K562 (cell line): ENCODE measurements around the gene CD46. TPM values are rescaled to one million over a fixed set of nuclear protein-coding genes. Genes with fewer than 3 reads are reported as not detected.

Source experiments
- ATF1 ChIP-seq, 2 experiments: fragments of 450-650 bp in 1 of 2; IDR thresholded peaks; 2 replicates each; pipeline ENCODE4 v1.6.1; 2016; ENCODE audit warnings: missing compliant biosample characterization in 1 of 2, missing genetic modification characterization in 1 of 2
- CREB3 ChIP-seq: fragments of 450-650 bp; conservative IDR thresholded peaks from 2 replicates; pipeline ENCODE4 v1.6.1; 2016; ENCODE audit warnings: missing genetic modification characterization, low read depth, mild to moderate bottlenecking, missing compliant biosample characterization, moderate library complexity
- CREB5 ChIP-seq: fragments of 250-450 bp; sonication (Bioruptor Pico); IDR thresholded peaks from 2 replicates; pipeline ENCODE4 v1.5.0; 2020; ENCODE audit warnings: mild to moderate bottlenecking
- DPF2 ChIP-seq: fragments of 450-650 bp; IDR thresholded peaks from 2 replicates; pipeline ENCODE4 v1.6.1; 2016
- EP400 ChIP-seq: fragments of 450-650 bp; IDR thresholded peaks from 2 replicates; pipeline ENCODE4 v1.6.1; 2017; ENCODE audit warnings: antibody characterized with exemption, mild to moderate bottlenecking, moderate library complexity
- GABPA ChIP-seq: fragments of 200-800 bp; sonication (Bioruptor generic); conservative IDR thresholded peaks from 2 replicates; pipeline ENCODE4 v1.6.1; 2016; ENCODE audit warnings: low read depth, missing genetic modification characterization, missing compliant biosample characterization
- GATAD2A ChIP-seq: fragments of 450-650 bp; IDR thresholded peaks from 2 replicates; pipeline ENCODE4 v1.6.1; 2017
- MAFG ChIP-seq: fragments of 450-650 bp; conservative IDR thresholded peaks from 2 replicates; pipeline ENCODE4 v1.6.1; 2016; ENCODE audit warnings: missing genetic modification characterization, missing compliant biosample characterization
- MAFK ChIP-seq: IDR thresholded peaks from 2 replicates; pipeline ENCODE4 v1.6.1; 2011; ENCODE audit warnings: low read length, improper control_type of control experiment
- MYC ChIP-seq, 2 experiments: fragments of 250-450 bp in 1 of 2; sonication (Bioruptor Pico) in 1 of 2; IDR thresholded peaks; 2 replicates each; pipeline versions ENCODE4 v1.5.1 to v1.6.1; 2012 to 2021; ENCODE audit warnings: low read depth in 2 of 2, borderline replicate concordance in 1 of 2, improper control_type of control experiment in 1 of 2, low read length in 1 of 2, mild to moderate bottlenecking in 1 of 2, moderate library complexity in 1 of 2
- NFE2 ChIP-seq: IDR thresholded peaks from 2 replicates; pipeline ENCODE4 v1.6.1; 2014; ENCODE audit warnings: antibody characterized with exemption, low read depth
- POLR2AphosphoS5 ChIP-seq: IDR thresholded peaks from 2 replicates; pipeline ENCODE4 v1.6.1; 2011; ENCODE audit warnings: mild to moderate bottlenecking, low read depth, low read length, moderate library complexity; ENCODE audit not compliant: control insufficient read depth, insufficient read depth
- RBM17 ChIP-seq: fragments of 200-400 bp; formaldehyde crosslinking; IDR thresholded peaks from 2 replicates; pipeline ENCODE4 v1.6.1; 2017; ENCODE audit warnings: low read depth, mild to moderate bottlenecking, low read length, borderline replicate concordance
- ZBTB17 ChIP-seq: fragments of 450-650 bp; formaldehyde crosslinking; IDR thresholded peaks from 2 replicates; pipeline ENCODE4 v1.4.0; 2020; ENCODE audit warnings: mild to moderate bottlenecking
- ZNF707 ChIP-seq: fragments of 250-450 bp; sonication (Bioruptor Pico); conservative IDR thresholded peaks from 2 replicates; pipeline ENCODE4 v1.8.0; 2022; ENCODE audit warnings: inconsistent platforms, mild to moderate bottlenecking, moderate library complexity
- polyA plus RNA-seq, 8 experiments: library from polyadenylated mRNA; depleted of rRNA in 4 of 8; stranded (reverse) in 5 of 8; unstranded in 3 of 8; fragments of >200 nt; fragmentation: Nextera tagmentation in 2 of 8; fragmentation: Illumina TruSeq in 1 of 8; extraction: Ambion mirVana in 2 of 8; extraction: Trizol in 1 of 8; gene quantifications; 2 replicates each; pipeline versions ENCODE4 v1.2.1 to v1.2.3, GENCODE V29; 2011 to 2014; ENCODE audit warnings: inconsistent platforms in 1 of 8, missing spikeins in 1 of 8
- total RNA-seq, 7 experiments: library from RNA; depleted of rRNA in 6 of 7; stranded (reverse); fragments of >200 nt in 6 of 7; fragmentation: Illumina TruSeq in 2 of 7; extraction: Trizol in 2 of 7; gene quantifications; 2 replicates each; pipeline versions ENCODE4 v1.2.1 to v1.2.3, GENCODE V29; 2011 to 2021; ENCODE audit warnings: low replicate concordance in 1 of 7
- TF ChIP-seq, protein P1 (sequence below), 2 experiments: fragments of 450-650 bp; conservative IDR thresholded peaks; 2 replicates each; pipeline ENCODE4 v1.6.1; 2017; ENCODE audit warnings: mild to moderate bottlenecking in 2 of 2, moderate library complexity in 2 of 2
- TF ChIP-seq, protein P2 (sequence below): fragments of 450-650 bp; IDR thresholded peaks from 2 replicates; pipeline ENCODE4 v1.6.1; 2016; ENCODE audit warnings: antibody characterized with exemption
- TF ChIP-seq, protein P3 (sequence below), 2 experiments: fragments of 450-650 bp in 1 of 2; sonication (generic) in 1 of 2; formaldehyde crosslinking in 1 of 2; IDR thresholded peaks in 1 of 2; conservative IDR thresholded peaks in 1 of 2; 2 replicates each; pipeline versions ENCODE4 v1.6.1 to v1.8.1; 2016 to 2023; ENCODE audit warnings: mild to moderate bottlenecking in 2 of 2, moderate library complexity in 2 of 2, inconsistent platforms in 1 of 2, missing genetic modification reagents in 1 of 2

CD46 gene
- total and polyA plus RNA-seq, 9 of the 15 experiments (the other 6 are each of a cell fraction or from before 2014, with no cell fraction given), result 87.9 to 374 (median 156) TPM

GRCh38 chr1:207805841-207806421 is 54.1 kb downstream of the CD46 start (continued):
- TF ChIP-seq, protein P1, sequence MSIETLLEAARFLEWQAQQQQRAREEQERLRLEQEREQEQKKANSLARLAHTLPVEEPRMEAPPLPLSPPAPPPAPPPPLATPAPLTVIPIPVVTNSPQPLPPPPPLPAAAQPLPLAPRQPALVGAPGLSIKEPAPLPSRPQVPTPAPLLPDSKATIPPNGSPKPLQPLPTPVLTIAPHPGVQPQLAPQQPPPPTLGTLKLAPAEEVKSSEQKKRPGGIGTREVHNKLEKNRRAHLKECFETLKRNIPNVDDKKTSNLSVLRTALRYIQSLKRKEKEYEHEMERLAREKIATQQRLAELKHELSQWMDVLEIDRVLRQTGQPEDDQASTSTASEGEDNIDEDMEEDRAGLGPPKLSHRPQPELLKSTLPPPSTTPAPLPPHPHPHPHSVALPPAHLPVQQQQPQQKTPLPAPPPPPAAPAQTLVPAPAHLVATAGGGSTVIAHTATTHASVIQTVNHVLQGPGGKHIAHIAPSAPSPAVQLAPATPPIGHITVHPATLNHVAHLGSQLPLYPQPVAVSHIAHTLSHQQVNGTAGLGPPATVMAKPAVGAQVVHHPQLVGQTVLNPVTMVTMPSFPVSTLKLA (conservative IDR thresholded peaks at IDR 0.05), result 0 out of 4 replicates have a peak, but pooled peaks of 1 of the 2 experiments have one; percentile 27
- TF ChIP-seq NFE2 (peak; percentile 94), ZBTB17 (CRISPR knock-in tag) (peak; percentile 72; the same call in 1 of the 2 replicates), MYC (IDR thresholded peaks at IDR 0.05; ENCODE audit: low read depth, low read length) (no peak), MYC (CRISPR knock-in tag; IDR thresholded peaks at IDR 0.05; ENCODE audit: borderline replicate concordance, low read depth) (0 out of 2 replicates have a peak, but pooled peaks have one; percentile 18), MAFK (peak; percentile 80), CREB3 (tag) (peak; percentile 73; the same call in 1 of the 2 replicates), GABPA (tag) (peak; percentile 77), RBM17 (no peak), DPF2 (peak; percentile 89), EP400 (peak; percentile 45; the same call in 1 of the 2 replicates), MAFG (peak; percentile 88), ZNF707 (CRISPR knock-in tag) (no peak), GATAD2A (peak; percentile 64; the same call in 1 of the 2 replicates), POLR2AphosphoS5 (0 out of 2 replicates have a peak, but pooled peaks have one; percentile 23), ATF1 (CRISPR knock-in tag; IDR thresholded peaks at IDR 0.05) (no peak), ATF1 (tag; IDR thresholded peaks at IDR 0.05) (peak; percentile 68; the same call in 1 of the 2 replicates), CREB5 (CRISPR knock-in tag) (no peak)
- TF ChIP-seq, protein P2, sequence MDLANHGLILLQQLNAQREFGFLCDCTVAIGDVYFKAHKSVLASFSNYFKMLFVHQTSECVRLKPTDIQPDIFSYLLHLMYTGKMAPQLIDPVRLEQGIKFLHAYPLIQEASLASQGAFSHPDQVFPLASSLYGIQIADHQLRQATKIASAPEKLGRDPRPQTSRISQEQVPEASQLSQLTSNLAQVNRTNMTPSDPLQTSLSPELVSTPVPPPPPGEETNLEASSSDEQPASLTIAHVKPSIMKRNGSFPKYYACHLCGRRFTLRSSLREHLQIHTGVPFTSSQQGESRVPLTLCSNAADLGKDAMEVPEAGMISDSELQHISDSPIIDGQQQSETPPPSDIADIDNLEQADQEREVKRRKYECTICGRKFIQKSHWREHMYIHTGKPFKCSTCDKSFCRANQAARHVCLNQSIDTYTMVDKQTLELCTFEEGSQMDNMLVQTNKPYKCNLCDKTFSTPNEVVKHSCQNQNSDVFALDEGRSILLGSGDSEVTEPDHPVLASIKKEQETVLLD, result peak; percentile 26; the same call in 1 of the 2 replicates
- TF ChIP-seq, protein P3, sequence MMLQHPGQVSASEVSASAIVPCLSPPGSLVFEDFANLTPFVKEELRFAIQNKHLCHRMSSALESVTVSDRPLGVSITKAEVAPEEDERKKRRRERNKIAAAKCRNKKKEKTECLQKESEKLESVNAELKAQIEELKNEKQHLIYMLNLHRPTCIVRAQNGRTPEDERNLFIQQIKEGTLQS (IDR thresholded peaks at IDR 0.05), result peak; percentile 69
- TF ChIP-seq, protein P3 (CRISPR knock-in tag; conservative IDR thresholded peaks at IDR 0.05), result no peak
